Measurements from ENCODE around the gene PRAMEF14.
A peak's percentile ranks its signal among the peaks of the same experiment; 100 is the strongest.
"Not testable (repeated sequence)": the region's sequence is repeated elsewhere in the genome, so short reads cannot be mapped to it uniquely, and the experiment has no call there.

PRAMEF14 gene, protein sequence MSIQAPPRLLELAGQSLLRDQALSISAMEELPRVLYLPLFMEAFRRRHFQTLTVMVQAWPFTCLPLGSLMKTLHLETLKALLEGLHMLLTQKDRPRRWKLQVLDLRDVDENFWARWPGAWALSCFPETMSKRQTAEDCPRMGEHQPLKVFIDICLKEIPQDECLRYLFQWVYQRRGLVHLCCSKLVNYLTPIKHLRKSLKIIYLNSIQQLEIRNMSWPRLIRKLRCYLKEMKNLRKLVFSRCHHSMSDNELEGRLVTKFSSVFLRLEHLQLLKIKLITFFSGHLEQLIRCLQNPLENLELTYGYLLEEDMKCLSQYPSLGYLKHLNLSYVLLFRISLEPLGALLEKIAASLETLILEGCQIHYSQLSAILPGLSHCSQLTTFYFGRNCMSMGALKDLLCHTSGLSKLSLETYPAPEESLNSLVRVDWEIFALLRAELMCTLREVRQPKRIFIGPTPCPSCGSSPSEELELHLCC

GRCh38 chr1:13347034-13347433 is at the start of gene PRAMEF14:
TSS of gene PRAMEF14 (minus strand) at chr1:13347134. CDS start at chr1:13345314, 1,820 bp downstream.
- intact Hi-C loops (cut with micrococcal nuclease); H3K9me3 Mint-ChIP-seq; H3K27ac Mint-ChIP-seq; H3K4me3 Mint-ChIP-seq; H3K36me3 Mint-ChIP-seq (ENCODE audit: low read depth); H3K4me1 Mint-ChIP-seq (ENCODE audit: low read depth); H3K27me3 Mint-ChIP-seq: not testable (repeated sequence)

DNA sequence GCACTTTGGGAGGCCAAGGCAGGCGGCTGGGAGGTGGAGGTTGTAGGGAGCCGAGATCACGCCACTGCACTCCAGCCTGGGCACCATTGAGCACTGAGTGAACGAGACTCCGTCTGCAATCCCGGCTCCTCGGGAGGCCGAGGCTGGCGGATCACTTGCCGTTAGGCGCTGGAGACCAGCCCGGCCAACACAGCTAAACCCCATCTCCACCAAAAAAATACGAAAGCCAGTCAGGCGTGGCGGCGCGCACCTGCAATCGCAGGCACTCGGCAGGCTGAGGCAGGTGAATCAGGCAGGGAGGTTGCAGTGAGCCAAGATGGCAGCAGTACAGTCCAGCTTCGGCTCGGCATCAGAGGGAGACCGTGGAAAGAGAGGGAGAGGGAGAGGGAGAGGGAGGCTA is 48.4 kb upstream of the PRAMEF14 start:
- H3K4me3 Mint-ChIP-seq; H3K4me1 Mint-ChIP-seq (ENCODE audit: low read depth); H3K27ac Mint-ChIP-seq; H3K36me3 Mint-ChIP-seq (ENCODE audit: low read depth); H3K9me3 Mint-ChIP-seq; H3K27me3 Mint-ChIP-seq; intact Hi-C loops (cut with micrococcal nuclease): not testable (repeated sequence)

DNA sequence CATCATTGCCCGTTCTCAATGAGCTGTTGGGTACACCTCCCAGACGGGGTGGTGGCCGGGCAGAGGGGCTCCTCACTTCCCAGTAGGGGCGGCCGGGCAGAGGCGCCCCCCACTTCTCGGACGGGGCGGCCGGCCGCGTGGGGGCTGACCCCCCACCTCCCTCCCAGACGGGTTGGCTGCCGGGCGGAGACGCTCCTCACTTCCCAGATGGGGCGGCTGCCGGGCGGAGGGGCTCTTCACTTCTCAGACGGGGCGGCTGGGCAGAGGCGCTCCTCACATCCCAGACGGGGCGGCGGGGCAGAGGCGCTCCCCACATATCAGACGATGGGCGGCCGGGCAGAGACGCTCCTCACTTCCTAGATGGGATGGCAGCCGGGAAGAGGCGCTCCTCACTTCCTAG is 47.8 kb upstream of the PRAMEF14 start:
- H3K27me3 Mint-ChIP-seq; H3K36me3 Mint-ChIP-seq (ENCODE audit: low read depth); H3K4me1 Mint-ChIP-seq (ENCODE audit: low read depth); H3K27ac Mint-ChIP-seq; H3K9me3 Mint-ChIP-seq; intact Hi-C loops (cut with micrococcal nuclease); H3K4me3 Mint-ChIP-seq: not testable (repeated sequence)

- intact Hi-C loops (cut with micrococcal nuclease); H3K27ac Mint-ChIP-seq; H3K4me3 Mint-ChIP-seq; H3K9me3 Mint-ChIP-seq; H3K4me1 Mint-ChIP-seq (ENCODE audit: low read depth); H3K36me3 Mint-ChIP-seq (ENCODE audit: low read depth); H3K27me3 Mint-ChIP-seq: not testable (repeated sequence)
Observed at GRCh38 chr1:13393004-13393403, 46.1 kb upstream of the PRAMEF14 start.

GRCh38 chr1:13389332-13389731 is 42.4 kb upstream of the PRAMEF14 start, which contains the start of gene PRAMEF17:
TSS of gene PRAMEF17 (plus strand) at chr1:13389632. CDS start at chr1:13389658, 26 bp downstream.
- H3K27ac Mint-ChIP-seq; H3K27me3 Mint-ChIP-seq; H3K4me3 Mint-ChIP-seq; H3K9me3 Mint-ChIP-seq; intact Hi-C loops (cut with micrococcal nuclease); H3K36me3 Mint-ChIP-seq (ENCODE audit: low read depth); H3K4me1 Mint-ChIP-seq (ENCODE audit: low read depth): not testable (repeated sequence)

GRCh38 chr1:13380380-13380779 is 33.4 kb upstream of the PRAMEF14 start:
- H3K27ac Mint-ChIP-seq; H3K36me3 Mint-ChIP-seq (ENCODE audit: low read depth); H3K4me1 Mint-ChIP-seq (ENCODE audit: low read depth); H3K9me3 Mint-ChIP-seq; intact Hi-C loops (cut with micrococcal nuclease); H3K27me3 Mint-ChIP-seq; H3K4me3 Mint-ChIP-seq: not testable (repeated sequence)

DNA sequence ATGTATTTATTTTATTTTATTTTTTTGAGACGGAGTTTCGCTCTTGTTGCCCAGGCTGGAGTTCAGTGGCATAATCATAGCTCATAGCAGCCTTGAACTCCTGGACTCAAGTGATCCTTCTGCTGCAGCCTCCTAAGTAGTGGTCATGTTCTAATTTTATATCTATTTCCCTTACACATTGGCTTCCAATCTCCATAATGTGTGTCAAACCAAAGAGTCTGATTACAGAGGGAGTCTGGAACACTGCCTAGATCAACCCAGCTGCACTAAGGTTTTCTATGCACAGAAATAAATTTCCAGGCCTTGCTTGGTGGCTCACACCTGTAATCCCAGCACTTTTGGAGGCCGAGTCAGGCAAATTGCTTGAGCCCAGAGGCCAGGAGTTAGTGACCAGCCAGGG is 32.0 kb upstream of the PRAMEF14 start:
- intact Hi-C loops (cut with micrococcal nuclease); H3K27me3 Mint-ChIP-seq; H3K4me1 Mint-ChIP-seq (ENCODE audit: low read depth); H3K4me3 Mint-ChIP-seq; H3K36me3 Mint-ChIP-seq (ENCODE audit: low read depth); H3K27ac Mint-ChIP-seq; H3K9me3 Mint-ChIP-seq: not testable (repeated sequence)

GRCh38 chr1:13368544-13368943 is 21.6 kb upstream of the PRAMEF14 start:
- H3K27ac Mint-ChIP-seq; H3K4me1 Mint-ChIP-seq (ENCODE audit: low read depth); H3K9me3 Mint-ChIP-seq; intact Hi-C loops (cut with micrococcal nuclease); H3K36me3 Mint-ChIP-seq (ENCODE audit: low read depth); H3K27me3 Mint-ChIP-seq; H3K4me3 Mint-ChIP-seq: not testable (repeated sequence)

GRCh38 chr1:13366536-13366935 is 19.6 kb upstream of the PRAMEF14 start:
- H3K4me1 Mint-ChIP-seq (ENCODE audit: low read depth); intact Hi-C loops (cut with micrococcal nuclease); H3K27me3 Mint-ChIP-seq; H3K9me3 Mint-ChIP-seq; H3K27ac Mint-ChIP-seq; H3K4me3 Mint-ChIP-seq; H3K36me3 Mint-ChIP-seq (ENCODE audit: low read depth): not testable (repeated sequence)

- not testable (repeated sequence) for H3K27me3 Mint-ChIP-seq
Observed at GRCh38 chr1:13364928-13365327, 18.0 kb upstream of the PRAMEF14 start.

GRCh38 chr1:13362364-13362763 is 15.4 kb upstream of the PRAMEF14 start:
- H3K27ac Mint-ChIP-seq; H3K9me3 Mint-ChIP-seq; intact Hi-C loops (cut with micrococcal nuclease); H3K4me3 Mint-ChIP-seq; H3K27me3 Mint-ChIP-seq; H3K36me3 Mint-ChIP-seq (ENCODE audit: low read depth); H3K4me1 Mint-ChIP-seq (ENCODE audit: low read depth): not testable (repeated sequence)

More at GRCh38 chr1:13364928-13365327, 18.0 kb upstream of the PRAMEF14 start:
- H3K9me3 Mint-ChIP-seq; intact Hi-C loops (cut with micrococcal nuclease); H3K36me3 Mint-ChIP-seq (ENCODE audit: low read depth); H3K27ac Mint-ChIP-seq; H3K4me3 Mint-ChIP-seq; H3K4me1 Mint-ChIP-seq (ENCODE audit: low read depth): not testable (repeated sequence)

GRCh38 chr1:13356774-13357173 is 9.8 kb upstream of the PRAMEF14 start:
- H3K4me3 Mint-ChIP-seq; H3K36me3 Mint-ChIP-seq (ENCODE audit: low read depth); H3K4me1 Mint-ChIP-seq (ENCODE audit: low read depth); intact Hi-C loops (cut with micrococcal nuclease); H3K27me3 Mint-ChIP-seq; H3K9me3 Mint-ChIP-seq; H3K27ac Mint-ChIP-seq: not testable (repeated sequence)

DNA sequence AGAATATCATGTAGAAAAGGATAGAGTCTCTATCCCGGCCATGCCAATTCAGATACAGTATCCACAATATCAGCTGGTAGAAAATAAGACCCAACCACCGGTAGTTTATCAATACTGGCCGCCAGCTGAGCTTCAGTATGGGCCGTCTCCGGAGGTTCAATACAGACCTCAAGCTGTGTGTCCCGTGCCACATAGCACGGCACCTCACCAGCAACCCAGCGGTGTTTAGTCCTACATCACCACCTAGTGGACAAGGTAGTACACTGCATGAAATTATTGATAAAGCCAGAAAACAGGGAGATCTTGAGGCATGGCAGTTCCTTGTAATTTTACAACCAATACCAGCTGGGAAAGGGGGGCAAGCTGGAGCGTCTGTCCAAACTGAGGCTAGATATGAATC is 7.5 kb upstream of the PRAMEF14 start:
- H3K36me3 Mint-ChIP-seq (ENCODE audit: low read depth); H3K4me1 Mint-ChIP-seq (ENCODE audit: low read depth); H3K4me3 Mint-ChIP-seq; H3K27ac Mint-ChIP-seq; H3K9me3 Mint-ChIP-seq; H3K27me3 Mint-ChIP-seq; intact Hi-C loops (cut with micrococcal nuclease): not testable (repeated sequence)

GRCh38 chr1:13353476-13353875 is 6.5 kb upstream of the PRAMEF14 start:
- H3K36me3 Mint-ChIP-seq (ENCODE audit: low read depth); H3K4me3 Mint-ChIP-seq; H3K27me3 Mint-ChIP-seq; H3K4me1 Mint-ChIP-seq (ENCODE audit: low read depth); intact Hi-C loops (cut with micrococcal nuclease); H3K27ac Mint-ChIP-seq; H3K9me3 Mint-ChIP-seq: not testable (repeated sequence)

- intact Hi-C loops (cut with micrococcal nuclease); H3K27ac Mint-ChIP-seq; H3K4me1 Mint-ChIP-seq (ENCODE audit: low read depth); H3K36me3 Mint-ChIP-seq (ENCODE audit: low read depth); H3K27me3 Mint-ChIP-seq; H3K9me3 Mint-ChIP-seq: not testable (repeated sequence)
- peak overlapping the region; percentile 28 for H3K4me3 Mint-ChIP-seq
Observed at GRCh38 chr1:13342496-13342895, 4.4 kb downstream of the PRAMEF14 start.
